ENCODE measurements around the gene PIM3.
"Not testable (repeated sequence)": the region's sequence is repeated elsewhere in the genome, so short reads cannot be mapped to it uniquely, and the experiment has no call there.

The PIM3 gene

DNA sequence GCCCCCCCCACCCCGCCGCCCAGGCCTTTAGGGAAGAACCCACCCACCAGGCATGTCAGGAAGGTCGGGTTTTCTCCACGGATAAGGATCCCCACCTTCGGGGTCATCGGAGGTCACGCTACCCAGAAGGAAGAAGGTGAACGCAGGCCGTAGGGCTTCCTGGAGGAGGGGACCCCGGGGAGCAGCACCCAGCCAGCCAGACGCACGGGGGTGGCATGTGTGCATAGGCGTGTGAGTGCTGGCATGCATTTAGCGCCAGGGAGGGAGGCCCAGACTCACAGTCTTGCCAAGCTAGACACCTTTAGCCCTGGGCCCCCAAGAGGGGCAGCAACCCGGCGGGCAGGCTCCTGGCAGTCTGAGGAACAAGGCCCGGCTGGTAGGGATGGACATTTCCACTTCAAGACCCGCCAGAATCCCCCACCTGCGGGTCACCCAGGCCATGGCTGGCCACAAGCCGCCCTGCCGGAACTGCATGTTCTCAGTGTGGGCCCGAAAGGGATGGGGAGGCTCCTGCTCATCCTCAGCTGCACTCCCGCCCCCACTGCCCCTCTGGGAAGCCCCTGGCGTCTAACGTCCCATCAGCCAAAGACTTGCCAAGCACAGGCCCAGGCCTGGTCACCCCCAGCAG lies 16.7 kb upstream of the PIM3 start:
- FAIRE-seq: no peak

DNA sequence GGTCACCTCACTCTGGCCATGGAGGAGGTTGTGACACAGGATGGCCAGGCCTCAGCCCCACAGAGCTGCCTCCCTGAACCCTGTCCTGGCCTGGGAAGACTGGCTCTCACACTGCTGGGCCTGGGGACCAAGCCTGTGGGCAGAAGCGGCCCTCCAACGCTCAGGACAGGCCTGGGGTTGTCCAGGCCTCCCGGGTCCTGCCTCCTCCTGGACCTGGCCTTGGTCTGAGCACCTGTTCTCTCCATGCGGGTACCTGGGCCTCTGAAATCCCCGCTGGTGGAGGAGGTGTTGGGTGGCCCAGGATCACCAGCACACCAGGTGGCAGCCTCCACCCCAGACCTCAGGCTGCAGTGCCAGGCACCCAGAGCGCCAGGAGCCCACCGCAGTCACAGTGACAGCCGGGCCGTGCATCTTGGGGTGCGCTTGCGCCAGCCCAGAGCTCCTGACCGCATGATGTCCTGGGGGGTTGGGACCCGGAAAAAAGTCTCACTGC lies 16.1 kb upstream of the PIM3 start:
- FAIRE-seq: no peak

DNA sequence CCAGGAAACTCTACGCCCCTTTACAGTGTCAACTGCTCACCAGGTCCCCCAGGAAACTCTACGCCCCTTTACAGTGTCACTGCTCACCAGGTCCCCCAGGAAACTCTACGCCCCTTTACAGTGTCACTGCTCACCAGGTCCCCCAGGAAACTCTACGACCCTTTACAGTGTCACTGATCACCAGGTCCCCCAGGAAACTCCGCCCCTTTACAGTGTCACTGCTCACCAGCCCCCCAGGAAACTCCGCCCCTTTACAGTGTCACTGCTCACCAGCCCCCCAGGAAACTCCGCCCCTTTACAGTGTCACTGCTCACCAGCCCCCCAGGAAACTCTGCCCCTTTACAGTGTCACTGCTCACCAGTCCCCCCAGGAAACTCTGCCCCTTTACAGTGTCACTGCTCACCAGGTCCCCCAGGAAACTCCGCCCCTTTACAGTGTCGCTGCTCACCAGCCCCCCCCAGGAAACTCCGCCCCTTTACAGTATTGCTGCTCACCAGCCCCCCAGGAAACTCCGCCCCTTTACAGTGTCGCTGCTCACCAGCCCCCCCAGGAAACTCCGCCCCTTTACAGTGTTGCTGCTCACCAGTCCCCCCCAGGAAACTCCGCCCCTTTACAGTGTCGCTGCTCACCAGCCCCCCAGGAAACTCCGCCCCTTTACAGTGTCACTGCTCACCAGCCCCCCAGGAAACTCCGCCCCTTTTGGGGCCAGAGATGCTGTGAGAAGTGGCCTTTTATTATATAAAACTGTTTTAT lies 15.4 kb upstream of the PIM3 start:
- FAIRE-seq: not testable (repeated sequence)

DNA sequence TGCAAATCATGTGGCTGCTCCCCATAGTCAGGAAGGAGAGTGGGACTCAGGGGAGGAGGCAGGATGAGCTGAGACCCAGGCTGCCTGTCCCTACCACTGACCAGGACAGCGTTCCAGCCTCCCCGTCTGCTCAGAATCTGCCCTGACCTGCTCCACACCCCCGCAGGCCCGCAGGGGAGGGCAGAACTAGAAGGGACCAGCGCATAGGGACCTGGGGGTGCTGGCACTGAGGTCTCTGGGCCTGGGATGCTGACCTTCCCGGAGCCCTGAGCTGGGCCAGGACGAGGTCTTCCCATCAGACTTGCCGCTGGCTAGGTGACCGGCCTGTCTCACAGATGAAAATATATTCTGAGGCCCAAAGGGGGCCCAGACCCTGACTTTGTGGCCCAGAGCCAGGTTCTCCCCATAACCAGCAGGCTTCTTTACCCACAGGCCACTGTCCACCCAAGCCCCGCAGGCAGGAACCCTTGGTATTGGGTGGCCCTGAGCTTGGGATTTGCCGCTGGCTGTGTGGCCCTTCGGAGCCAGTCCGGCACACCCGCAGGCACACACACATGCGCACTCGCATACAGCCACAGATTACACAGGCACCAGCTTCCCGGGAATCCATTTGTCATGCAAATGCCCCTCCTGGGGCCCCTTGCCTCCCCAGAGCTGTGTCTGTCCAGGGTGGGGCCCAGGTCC lies 13.8 kb upstream of the PIM3 start:
- no peak for FAIRE-seq

DNA sequence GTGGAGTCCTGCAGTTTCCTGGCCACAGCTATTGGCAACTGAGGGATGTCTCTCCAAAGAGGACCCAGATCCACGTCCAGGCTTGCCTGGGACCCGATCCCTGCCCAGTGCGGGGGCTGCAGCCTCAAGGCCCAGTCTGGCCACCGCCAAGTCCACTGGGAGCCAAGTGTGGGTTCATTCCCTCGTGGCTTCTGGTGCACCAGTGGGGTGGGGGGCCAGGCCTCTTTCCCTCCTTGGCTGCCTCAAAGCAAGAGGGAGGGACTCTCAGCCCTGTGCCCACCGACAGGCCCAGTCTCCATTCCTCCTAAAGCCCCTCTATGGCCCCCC lies 13.3 kb upstream of the PIM3 start:
- FAIRE-seq: no peak

DNA sequence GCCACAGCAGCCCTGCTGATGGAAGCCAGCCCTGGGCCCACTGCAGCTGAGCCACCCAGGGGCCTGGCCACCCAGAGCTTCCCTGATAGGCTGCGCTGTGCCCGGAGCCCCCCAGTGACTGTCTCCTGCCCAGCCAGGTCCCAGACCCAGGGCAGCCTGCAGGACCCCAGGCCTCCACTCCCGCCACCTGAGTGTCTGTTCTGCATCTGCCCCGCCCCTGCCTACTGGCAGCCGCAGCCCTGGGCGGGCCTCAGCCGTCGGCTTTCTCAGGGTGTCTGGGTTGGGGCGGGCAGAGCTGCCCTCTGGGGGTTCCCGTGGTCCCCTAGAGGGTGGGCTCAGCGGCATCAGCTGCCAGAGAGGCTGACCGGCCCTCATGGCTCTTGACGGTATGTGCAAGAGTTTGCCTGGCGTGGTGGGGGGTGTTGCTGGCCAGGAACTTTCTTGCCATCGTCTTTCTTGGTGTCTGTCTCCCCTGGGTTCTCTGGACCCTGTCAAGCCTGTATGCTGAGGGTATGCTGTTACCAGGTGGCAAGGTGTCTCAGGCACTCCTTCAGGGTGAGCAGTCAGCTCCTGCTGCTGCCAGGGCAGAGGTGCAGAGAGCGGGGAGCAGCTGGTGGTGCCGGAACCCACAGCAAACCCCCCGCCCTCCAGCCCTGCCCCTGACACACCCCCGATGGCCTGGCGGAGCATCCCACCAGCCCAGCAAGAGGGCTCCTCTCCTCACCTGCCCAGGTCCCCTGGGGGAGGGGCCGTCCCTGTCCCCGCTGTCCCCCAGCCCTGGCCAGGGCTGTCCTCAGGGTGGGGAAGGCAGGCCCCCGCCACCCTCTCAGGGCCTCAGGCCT lies 12.2 kb upstream of the PIM3 start:
- no peak for FAIRE-seq

DNA sequence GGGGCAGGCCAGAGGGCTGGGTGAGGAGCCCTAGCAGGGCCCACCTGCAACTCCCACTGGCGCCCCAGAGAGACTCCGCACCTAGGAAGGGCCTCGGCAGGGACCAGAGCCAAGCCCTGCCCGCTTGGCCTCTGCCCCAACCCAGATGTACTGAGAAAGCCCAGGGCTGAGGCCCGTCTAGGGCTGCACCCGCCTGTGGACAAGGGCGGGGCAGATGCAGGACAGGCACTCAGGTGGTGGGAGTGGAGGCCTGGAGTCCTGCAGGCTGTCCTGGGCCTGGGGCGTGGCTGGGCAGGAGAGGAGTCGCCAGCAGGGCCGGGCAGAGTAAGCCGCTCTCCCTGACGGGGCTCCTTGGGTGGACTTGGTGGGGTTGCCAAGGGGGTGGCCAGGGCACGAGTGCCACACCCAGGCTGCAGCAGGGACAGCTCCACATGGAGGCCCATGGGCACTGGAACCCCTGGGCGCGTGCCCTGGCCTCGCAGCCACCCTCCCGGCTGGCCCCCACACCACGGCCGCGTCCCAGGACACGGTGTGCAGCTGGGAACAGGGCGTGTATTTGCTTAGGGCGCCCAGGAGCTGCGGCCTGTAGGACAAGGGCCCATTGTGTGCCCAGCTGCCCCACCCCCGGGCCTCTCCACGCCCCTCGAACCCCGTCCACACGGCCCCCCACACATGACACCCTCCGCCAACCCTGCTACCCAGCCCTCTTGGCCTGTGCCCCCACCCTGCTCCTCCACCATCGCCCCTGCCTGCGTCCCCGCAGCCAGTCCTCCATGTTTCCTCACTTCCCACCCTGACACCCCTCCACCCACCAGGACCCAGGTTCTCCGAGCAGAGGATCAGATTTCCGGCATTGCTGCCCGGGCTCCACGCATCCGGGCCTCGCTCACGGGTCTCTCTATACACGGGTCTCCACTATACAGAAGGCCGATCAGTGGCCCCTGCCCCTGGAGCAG lies 11.3 kb upstream of the PIM3 start:
- no peak for FAIRE-seq

DNA sequence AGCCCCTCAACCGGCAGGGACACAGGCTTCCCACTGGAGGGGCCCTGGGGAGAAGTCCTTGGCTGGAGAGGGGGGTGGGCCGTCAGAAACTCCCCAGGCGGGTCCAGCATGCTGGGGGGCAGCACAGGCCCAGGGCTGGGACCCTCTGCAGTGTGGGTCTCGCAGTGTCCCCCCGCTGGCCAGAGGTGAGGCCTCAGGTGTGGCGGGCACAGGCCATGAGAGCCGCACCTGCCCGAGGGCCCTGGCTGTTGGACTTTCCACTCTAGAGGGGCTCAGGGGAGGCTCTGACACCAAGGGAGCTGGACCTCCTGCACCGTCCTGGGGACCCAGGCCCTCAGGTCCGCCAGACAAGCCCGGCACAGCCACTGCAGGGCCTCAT lies 10.7 kb upstream of the PIM3 start:
- no peak for FAIRE-seq

DNA sequence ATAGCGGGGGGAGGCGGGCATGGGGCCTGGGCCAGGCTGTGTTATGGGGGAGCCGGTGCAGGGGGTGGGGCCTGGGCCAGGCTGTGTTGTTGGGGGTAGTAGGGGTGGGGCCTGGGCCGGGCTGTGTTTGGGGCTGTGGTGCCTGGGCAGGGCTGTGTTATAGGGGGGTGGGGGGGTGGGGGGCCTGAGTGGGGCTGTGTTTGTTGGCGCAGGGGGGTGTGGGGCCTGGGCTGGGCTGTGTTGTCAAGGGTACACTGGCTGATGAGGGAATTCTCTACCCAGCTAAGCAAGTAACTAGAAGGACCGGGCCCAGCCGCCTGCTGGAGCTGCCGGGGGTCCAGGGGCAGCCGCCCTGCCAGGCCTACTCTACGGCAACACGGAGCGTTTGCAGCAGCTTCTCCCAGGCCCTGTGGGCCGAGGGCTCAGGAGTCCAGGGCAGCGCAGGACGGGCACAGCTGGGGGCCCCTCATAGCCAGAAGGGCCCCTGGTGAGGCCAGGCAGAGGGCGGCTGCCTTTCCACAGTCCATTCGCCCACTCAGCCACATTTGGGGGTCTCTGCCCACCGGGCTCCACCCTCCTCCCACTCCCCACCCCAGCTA lies 10.1 kb upstream of the PIM3 start:
- FAIRE-seq: no peak

DNA sequence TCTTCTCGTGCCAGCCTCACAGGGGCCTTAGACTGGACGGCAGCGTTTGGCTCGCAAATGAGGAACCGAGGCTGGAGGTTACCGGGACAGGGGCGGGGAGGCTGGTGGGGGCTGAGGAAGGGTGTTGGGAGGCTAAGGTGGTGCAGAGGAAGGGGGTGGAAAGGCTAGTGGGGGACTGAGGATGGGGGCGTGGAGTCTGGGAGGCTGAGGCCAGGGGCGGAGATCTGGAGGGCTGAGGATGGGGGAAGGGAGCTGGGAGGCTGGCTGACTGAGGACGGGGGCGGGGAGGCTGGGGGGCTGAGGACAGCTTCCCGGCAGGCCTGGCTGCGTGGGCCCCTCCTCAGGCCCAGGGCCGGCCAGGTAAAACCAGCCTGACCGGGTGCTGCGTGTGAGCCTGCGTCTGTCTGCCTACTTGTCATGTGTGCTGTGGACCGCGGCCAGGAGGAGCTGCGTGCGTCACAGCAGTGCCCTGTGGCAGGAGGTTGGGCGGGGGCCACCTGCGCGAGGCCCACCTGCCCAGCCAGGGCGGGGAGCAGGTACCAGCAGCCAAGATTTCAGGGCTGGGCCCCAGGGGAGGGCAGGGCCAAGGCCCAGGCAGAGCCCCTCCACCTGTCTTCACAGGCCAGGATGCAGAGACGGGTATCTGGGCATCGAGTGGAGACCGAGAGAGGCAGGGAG lies 9.4 kb upstream of the PIM3 start:
- no peak for FAIRE-seq

DNA sequence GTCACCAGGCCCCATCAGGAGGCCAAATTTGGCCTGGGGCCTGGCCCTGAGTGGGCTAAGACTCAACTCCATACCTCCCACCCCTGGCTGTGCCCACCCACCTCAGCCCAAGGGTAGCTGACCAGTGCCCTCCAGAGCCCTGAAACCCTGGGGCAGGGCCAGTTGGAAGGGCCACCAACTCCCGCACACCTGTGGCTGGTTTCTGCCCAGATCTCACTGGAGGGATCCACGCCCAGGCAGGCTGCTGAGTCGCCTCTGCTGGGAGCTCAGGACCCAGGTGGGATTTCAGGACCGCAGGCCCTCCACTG lies 8.9 kb upstream of the PIM3 start:
- no peak for FAIRE-seq

DNA sequence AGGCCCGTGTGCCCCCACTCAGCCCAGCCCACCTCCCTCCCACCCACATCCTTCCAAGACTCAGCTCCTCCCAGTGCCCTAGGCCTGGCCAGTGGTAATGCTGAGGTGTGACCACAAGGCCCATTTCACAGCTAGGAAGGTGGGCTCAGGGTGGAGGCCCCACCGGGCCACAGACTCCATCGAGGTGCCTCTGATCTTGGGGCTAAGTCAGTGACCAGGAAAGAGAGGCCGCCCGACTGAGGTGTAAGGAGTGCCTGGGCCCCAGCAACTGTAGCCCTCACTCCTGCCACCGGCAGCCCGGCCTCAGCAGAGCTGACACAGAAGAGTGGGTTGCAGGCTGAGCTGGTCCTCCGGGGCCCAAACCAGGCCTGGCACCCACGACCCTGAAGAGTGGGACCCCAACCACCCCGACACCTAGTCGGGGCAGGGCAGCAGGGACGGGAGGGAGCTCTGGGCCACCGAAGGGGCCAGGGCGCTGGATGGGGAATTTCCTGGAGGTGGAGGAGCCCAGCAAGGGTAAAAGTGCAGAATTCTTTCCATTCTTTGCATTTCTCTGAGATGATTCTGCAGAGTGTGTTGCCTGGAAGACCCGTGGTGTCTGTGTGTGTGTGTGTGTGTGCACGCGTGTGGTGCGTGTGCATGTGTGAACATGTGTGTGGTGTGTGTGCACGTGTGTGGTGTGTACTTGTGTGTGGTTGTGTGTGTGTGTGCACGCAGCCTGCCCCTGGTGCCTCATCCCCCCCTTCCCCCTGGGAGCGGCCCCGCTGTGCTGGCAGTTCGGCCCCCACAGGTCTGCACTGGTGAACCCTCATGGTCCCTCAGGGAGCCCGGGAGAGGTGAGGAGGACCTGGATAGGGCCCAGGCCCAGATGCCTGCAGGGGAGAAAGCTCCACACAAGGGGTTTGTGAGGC lies 8.3 kb upstream of the PIM3 start:
- FAIRE-seq: no peak

DNA sequence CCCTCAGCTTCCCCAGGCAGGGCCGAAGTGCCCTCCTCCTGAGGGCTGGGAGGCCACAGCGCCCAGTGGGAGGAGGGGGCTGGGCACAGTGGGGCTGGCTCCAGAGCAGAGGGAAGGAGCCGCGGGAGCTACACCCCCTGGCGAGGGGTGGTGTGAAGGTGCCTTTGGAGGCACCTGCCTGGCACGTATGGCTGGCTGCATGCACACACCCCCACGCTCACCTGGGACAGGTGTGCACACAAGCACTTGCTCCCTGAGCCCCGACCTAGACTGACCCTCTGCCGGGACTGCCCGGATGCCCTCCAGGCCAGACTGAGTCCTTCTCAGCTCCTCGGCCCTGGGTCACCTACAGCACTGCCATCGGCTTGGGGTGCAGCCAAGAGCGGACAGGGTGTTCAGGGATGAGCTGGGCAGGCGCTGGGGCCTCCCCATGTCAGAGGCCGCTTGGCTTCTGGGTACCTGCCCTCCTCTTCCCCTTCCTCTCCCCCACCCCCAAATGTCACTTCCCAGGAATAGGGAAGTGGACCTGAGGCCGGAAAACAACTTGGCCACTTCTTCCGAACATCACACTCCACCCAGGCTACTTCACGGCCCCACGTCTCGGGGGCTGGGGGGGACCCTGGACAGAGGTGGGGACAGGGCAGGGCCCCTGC lies 7.4 kb upstream of the PIM3 start:
- no peak for FAIRE-seq

DNA sequence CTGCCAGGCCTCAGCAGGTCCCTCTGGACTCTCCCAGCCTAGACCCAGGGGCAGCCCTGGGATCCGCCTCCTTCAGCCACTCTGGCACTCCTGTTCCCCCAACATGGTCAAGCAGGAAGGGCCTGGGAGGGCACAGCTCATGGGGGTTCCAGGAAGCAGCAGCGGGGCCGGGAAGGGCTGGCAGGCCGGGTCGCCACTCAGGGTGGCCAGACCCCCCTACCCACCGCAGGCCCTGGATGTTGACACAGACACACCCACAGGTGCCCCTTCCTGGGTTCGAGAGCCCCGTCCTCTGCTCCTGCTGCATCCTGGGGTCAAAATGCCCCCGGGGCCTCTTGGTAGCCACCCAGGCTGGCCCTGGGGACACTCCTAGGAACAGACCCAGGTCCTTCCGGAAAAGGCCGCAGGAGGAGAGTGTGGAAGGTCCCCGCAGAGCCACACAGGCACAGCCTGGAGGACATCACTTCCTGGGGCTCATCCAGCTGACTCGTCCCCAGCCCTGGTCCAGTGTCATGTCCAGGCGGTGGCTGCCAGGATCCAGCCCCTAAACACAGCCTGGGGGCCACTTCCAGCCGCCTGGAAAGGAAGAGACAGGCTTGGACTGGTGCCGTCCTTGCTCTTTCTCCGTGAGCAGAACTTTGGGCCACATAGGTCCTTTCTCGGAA lies 6.8 kb upstream of the PIM3 start:
- FAIRE-seq: no peak

DNA sequence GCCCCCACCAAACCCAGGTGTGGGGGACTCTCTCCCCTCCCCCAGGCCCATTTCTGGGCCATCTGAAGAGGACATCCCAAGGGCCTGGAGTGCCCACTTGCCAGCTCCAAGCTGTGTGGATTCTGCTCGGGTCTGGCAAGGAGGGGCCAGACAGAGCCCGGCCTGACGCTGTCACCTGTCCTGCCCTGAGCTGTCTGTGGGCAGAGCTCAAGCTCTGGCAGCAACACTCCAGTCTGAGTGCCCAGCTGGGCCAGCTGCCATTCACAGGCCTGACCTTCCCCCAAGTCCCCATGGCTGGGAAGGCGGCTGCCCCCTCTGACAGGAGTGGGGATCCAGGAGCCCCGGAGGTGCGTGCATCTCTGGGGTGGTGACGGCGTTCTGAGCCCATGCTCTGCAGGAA lies 6.2 kb upstream of the PIM3 start:
- no peak for FAIRE-seq

DNA sequence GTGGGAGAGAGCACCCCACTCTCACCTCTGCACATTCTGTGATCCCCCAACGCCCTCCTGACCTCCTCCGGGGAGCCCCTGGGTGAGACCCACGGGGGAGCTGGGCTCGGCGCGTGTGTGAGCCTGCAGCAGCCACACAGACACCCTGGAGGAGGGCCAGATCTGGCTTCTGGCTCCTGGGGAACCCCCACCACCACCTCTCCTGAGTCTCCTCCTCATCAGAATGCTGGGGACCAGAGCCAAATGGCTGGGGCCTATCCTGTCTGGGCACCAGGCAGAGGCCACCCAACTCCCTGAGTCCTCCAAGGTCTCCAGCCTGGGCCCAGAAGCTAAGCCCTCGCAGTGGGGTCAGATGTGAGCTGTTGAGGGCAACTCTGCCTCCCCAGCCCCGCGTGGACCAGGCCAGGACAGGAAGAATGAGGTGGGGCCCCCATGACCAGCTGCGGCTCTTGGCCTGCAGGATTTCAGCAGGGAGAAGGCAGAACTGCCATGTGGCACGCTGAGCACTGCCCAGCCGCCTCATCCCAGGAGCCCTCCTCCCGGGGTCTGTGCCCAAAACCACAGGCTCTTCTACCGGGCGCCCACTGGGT lies 5.5 kb upstream of the PIM3 start:
- FAIRE-seq: no peak

DNA sequence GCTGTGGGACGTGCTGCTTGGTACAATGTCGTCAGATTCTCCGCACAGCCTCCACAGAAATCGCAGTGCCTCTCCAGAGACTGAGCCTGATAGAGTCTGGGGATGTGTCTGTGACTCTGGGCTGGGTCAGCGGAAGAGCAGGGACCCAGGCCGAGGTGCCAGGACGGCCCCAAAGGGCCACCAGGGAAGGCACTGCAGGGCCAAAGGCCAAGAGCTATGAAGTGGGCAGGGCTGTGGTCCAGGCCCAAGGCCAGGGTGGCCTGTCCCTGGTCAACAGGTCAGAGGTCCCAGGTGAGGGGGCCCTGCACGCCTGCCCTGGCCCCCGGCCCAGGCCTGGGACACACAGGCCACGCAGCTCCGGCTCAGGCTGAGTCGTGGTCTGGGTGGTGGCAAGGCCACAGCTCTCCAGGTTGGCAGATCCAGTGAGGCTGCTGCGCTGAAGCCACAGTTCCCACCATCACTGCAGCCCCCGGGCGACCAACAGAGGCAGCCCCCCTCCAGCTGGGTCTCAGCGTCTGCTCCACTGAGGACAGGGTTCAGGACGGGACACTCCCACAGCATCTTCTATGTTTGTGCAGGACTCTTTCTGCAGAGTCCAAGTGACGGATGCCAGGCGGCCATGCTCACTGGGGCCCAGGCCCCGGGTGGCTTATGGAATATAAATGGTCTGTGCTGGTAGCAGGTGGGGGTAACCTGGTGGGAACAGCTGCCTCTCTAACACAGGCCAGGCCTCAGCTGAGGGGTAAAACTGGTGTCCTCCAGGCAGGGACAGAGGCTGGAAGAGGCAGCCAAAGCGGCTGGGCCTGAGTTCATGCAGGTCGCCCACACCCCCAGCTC lies 4.8 kb upstream of the PIM3 start:
- no peak for FAIRE-seq

DNA sequence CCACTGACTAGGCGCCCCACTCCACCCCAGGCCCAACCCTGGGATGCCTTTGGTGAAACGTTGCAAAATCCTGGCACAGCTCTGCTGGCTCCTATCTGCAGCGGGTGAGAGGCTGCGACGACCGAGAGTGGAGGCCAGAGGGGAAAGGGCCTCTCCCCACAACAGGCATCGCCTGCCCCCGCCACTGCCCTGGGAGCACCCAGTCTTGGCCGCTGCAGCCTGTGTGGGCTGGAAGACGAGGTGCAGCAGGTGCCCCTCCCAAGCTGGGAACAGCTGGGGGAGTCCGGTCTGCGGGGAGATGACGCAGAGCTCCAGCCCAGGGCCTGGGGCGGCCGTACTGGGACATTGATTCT lies 4.2 kb upstream of the PIM3 start:
- FAIRE-seq: no peak
